Spleen (tissue), 3 donors: ENCODE results near the gene PEDS1.

ENCODE experiments used
- POLR2A ChIP-seq, 3 donors: fragments of 450-650 bp; IDR thresholded peaks; one replicate each; pipeline ENCODE4 v1.5.1; 2017; ENCODE audit warnings: antibody characterized with exemption in 3 of 3, mild to moderate bottlenecking in 1 of 3
- POLR2AphosphoS5 ChIP-seq, 3 donors: sonication (generic); formaldehyde crosslinking; IDR thresholded peaks; one replicate each; pipeline ENCODE4 v1.5.1; 2017; ENCODE audit warnings: antibody characterized with exemption in 3 of 3

DNA sequence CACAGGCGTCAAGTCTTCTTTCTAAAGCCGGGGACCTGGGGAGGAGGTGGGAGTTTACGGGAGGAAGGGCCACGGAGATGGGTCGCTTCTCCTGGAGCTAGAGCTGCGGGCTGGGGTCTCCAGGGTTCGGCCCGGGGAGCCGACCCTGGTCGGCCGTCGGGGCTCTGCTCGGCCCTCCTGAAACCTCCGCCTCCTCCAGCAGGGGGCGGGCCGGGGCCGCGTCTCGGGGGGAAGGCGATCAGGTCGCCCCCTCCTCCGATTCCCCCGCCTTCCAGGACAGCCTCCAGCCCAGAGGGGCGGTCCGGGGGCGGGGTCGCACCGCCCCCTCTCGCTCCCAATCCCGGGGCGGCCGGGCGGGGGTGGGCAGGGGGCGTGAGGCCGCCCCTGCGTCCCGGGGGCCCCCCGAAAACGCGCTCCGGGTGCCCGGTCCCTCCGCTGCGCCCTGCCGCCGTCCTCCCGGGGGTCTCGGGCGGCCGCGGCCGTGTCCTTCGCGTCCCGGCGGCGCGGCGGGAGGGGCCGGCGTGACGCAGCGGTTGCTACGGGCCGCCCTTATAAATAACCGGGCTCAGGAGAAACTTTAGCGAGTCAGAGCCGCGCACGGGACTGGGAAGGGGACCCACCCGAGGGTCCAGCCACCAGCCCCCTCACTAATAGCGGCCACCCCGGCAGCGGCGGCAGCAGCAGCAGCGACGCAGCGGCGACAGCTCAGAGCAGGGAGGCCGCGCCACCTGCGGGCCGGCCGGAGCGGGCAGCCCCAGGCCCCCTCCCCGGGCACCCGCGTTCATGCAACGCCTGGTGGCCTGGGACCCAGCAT, 36.9 kb upstream of the PEDS1 start, which contains the start of gene CEBPB:
- peak; percentile 97 for TF ChIP-seq POLR2AphosphoS5 (IDR thresholded peaks at IDR 0.05)
- peak; percentile 89 to 98 (median 95) for TF ChIP-seq POLR2A (IDR thresholded peaks at IDR 0.05)
